ENCODE measurements around the gene B3GALT6.

The B3GALT6 gene

DNA sequence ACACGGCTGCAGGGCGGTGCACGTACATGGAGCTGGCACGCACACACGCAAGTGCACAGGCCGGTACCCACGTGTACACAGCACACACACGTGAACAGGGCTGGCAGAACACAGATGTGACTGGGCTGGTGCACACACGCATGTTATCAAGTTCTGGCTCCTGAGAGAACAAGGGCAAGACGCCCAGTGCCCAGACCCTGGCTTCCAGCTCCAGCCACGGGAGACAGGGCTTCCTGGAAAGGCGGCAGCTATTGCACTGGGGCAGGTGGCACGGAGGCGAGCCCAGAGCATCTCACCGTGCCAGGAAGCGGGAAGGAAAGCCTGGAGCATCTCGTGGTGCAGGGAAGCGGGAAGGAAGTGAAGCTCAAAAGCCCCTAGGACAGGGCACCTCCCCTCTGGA is 6.1 kb upstream of the B3GALT6 start:
- Mint-ChIP-seq H3K27ac (ENCODE audit: low read depth) (no peak overlapping the region), H3K9me3 (no peaks in the 10 kb centered on the region), H3K36me3 (ENCODE audit: insufficient read depth) (peaks cover 31% of the 10 kb centered on the region), H3K27me3 (no peaks in the 10 kb centered on the region), H3K4me1 (peaks cover 27% of the 10 kb centered on the region), H3K4me3 (no peak overlapping the region)
- no peak for DNase-seq (ENCODE audit: low spot score in 2 of 2)
- ATAC-seq (replicated peaks; ENCODE audit: extremely low read depth, poor library complexity, severe bottlenecking), result no peak

DNA sequence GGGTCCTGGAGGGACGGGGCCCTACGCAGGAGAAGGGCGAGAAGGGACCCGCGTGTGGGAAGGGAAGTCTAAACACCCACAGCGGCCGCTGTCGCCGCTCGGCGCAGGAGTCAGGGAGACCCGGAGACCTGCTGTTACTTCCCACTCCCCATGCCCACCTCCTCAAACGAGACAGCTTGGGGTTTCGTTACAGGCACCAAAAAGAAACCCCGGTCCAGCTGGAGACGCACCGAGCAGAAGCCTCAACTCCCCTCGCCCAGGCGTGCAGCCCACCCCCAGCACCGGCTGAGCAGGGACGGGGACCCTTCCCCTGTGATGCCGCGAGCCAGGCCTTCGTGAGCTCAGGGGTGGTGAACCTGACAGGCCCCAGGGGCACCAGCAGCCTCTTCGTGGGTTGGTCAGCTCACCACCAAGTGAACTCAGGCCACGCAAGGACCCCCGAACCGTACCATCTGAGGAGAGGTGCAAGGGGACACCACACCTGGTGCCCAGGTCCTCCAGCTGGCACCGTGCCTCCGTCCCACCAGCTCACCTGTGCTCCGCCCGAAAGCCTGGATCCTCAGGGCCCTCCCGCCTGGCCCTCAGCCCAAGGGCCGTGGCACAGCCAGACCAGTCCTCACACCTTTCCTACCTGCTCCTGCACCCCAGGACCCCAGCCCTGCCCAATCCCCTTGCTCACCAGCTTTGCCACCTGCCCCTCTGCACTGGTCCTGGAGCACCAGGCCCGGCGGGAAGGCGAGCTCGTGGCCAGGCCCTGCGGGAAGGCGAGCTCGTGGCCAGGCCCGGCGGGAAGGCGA is 5.3 kb upstream of the B3GALT6 start:
- ATAC-seq (replicated peaks; ENCODE audit: extremely low read depth, poor library complexity, severe bottlenecking), result no peak
- no peaks in the 10 kb centered on the region for H3K9me3 Mint-ChIP-seq
- H3K4me1 Mint-ChIP-seq, result peaks cover 30% of the 10 kb centered on the region
- no peak for DNase-seq (ENCODE audit: low spot score in 2 of 2)
- H3K36me3 Mint-ChIP-seq (ENCODE audit: insufficient read depth), result peaks cover 33% of the 10 kb centered on the region
- no peak overlapping the region for H3K27ac Mint-ChIP-seq (ENCODE audit: low read depth)
- no peaks in the 10 kb centered on the region for H3K27me3 Mint-ChIP-seq
- no peak overlapping the region for H3K4me3 Mint-ChIP-seq

DNA sequence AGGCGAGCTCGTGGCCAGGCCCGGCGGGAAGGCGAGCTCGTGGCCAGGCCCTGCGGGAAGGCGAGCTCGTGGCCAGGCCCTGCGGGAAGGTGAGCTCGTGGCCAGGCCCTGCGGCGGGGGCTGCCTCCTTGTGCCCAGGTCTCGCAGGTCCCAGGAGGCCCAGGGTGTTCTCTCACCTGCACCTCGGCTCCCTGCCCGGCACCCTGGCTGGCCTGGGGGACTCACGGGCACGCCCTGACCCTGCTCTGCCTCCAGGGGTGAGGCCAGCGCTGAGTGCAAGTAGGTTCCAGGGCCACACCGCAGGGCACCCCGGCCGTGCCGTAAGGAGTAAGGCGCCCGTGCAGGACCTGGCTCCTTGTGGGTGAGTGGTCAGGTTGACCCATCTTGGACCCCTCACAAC is 4.7 kb upstream of the B3GALT6 start:
- DNase-seq (ENCODE audit: low spot score in 2 of 2) (no peak), ATAC-seq (replicated peaks; ENCODE audit: extremely low read depth, poor library complexity, severe bottlenecking) (no peak)
- Mint-ChIP-seq H3K4me3 (no peak overlapping the region), H3K9me3 (no peaks in the 10 kb centered on the region), H3K36me3 (ENCODE audit: insufficient read depth) (peaks cover 33% of the 10 kb centered on the region), H3K27me3 (no peaks in the 10 kb centered on the region), H3K27ac (ENCODE audit: low read depth) (no peak overlapping the region), H3K4me1 (peaks cover 30% of the 10 kb centered on the region)

DNA sequence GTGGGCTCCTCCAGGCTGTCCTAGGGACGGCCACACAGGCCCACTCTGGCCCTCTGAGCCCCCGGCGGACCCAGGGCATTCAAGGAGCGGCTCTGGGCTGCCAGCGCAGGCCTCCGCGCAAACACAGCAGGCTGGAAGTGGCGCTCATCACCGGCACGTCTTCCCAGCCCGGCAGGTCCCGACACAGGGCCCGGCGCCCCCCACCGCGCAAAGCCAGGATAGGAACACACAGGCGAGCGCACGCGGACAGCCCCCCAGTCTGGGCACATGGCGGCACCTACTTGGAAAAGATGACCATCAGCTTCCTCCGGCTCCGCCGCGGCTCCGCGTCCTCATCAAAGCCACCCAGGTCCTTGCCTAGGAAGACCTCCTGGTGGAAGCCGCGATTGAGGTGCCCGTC is 3.9 kb upstream of the B3GALT6 start:
- Mint-ChIP-seq H3K4me1 (peaks cover 24% of the 10 kb centered on the region), H3K27ac (ENCODE audit: low read depth) (no peak overlapping the region), H3K4me3 (no peak overlapping the region), H3K27me3 (no peaks in the 10 kb centered on the region), H3K9me3 (no peaks in the 10 kb centered on the region), H3K36me3 (ENCODE audit: insufficient read depth) (peaks cover 25% of the 10 kb centered on the region)
- ATAC-seq (replicated peaks; ENCODE audit: extremely low read depth, poor library complexity, severe bottlenecking) (no peak), DNase-seq (ENCODE audit: low spot score in 2 of 2) (no peak)

DNA sequence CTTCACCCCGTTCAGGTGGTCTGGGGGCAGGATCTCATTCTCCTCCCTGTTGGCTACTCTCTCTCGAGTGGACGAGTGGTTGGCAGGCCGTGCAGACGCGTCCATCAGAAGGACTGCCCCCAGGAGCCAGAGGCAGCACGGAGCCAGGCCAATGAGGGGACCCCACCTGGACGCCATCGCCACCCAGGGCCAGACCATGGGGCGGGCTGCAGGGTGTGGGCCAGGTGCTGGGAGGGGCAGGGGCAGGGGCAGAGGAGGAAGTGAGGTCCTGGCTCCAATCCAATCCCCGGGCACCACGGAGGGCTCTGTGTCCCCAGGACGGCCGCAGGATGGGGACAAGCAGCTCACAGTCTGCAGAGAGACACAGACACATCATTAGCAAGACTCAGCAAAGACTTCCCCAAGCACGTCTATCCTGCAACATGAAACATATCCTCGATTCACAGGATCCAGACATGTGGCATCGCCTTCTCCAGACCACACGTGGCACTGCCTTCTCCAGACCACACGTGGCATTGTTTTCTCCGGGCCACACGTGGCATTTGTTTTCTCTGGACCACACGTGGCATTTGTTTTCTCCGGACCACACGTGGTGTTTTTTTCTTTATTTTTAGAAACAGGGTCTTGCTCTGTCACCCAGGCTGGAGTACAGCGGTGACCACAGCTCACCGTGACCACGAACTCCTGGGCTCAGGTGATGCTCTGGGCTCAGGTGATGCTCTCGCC is 3.3 kb upstream of the B3GALT6 start:
- no peak overlapping the region for H3K4me3 Mint-ChIP-seq
- peaks cover 22% of the 10 kb centered on the region for H3K36me3 Mint-ChIP-seq (ENCODE audit: insufficient read depth)
- peaks cover 27% of the 10 kb centered on the region for H3K4me1 Mint-ChIP-seq
- no peak for ATAC-seq (replicated peaks; ENCODE audit: extremely low read depth, poor library complexity, severe bottlenecking)
- H3K9me3 Mint-ChIP-seq, result no peaks in the 10 kb centered on the region
- no peaks in the 10 kb centered on the region for H3K27me3 Mint-ChIP-seq
- no peak overlapping the region for H3K27ac Mint-ChIP-seq (ENCODE audit: low read depth)
- no peak for DNase-seq (ENCODE audit: low spot score in 2 of 2)

DNA sequence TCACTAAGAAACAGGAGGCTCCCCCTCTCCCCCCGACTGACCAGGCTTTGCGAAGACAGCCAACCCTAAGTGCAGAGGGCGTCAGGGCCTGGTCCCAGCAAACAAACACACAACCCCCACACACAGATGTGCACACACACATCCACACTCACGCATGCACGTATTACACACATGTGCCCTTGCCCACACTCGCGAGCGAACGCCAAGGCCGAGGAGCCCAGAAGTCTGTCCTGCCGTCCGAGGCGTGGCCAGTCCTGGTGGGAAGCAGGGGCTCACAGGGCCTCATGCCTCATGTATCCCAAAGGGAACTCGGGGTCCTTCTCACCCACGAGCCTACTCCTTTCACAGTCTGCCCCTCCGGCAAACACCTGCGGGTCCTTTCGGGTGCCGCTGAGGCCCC is 2.3 kb upstream of the B3GALT6 start:
- no peak for ATAC-seq (replicated peaks; ENCODE audit: extremely low read depth, poor library complexity, severe bottlenecking)
- Mint-ChIP-seq H3K9me3 (no peaks in the 10 kb centered on the region), H3K36me3 (ENCODE audit: insufficient read depth) (peaks cover 19% of the 10 kb centered on the region), H3K27ac (ENCODE audit: low read depth) (no peak overlapping the region), H3K4me1 (peaks cover 37% of the 10 kb centered on the region), H3K27me3 (no peaks in the 10 kb centered on the region), H3K4me3 (peak overlapping the region; percentile 39)
- DNase-seq (ENCODE audit: low spot score in 2 of 2), result no peak

DNA sequence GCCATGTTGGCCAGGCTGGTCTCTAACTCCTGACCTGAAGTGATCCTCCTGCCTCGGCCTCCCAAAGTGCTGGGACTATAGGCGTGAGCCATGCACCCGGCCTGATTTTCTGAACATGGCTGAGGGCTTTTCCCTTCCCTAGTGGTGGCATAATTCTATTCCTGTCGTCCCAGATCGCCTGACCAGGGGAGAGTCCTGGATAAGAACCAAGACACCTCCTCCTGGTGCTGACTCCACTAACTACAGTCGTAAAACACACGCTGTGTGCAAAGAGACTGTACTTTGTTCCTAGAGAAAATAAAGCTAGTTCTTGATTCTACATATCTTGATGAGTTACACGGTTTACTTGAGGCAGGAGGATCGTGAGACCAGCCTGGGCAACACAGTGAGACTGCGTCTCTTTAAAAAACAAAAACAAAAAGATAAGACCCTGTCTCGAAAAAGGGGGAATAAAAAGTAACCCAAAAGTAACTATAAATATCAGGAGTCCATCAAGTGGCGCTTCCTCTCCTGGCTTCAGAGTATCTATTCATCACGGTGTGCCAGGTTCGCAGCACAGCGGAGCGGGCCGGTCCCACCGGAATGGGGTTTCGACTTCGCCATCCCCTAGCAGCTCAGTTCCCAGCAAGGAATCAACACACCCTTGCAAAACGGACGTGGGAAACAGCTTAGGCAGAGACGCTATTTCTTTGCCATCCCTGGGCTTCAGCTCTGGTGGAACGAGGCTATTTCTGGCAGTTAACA is 1.2 kb upstream of the B3GALT6 start:
- no peaks in the 10 kb centered on the region for H3K27me3 Mint-ChIP-seq
- H3K4me3 Mint-ChIP-seq, result peak overlapping the region; percentile 87
- no peaks in the 10 kb centered on the region for H3K9me3 Mint-ChIP-seq
- H3K4me1 Mint-ChIP-seq, result peaks cover 32% of the 10 kb centered on the region
- H3K36me3 Mint-ChIP-seq (ENCODE audit: insufficient read depth), result peaks cover 16% of the 10 kb centered on the region
- ATAC-seq (replicated peaks; ENCODE audit: extremely low read depth, poor library complexity, severe bottlenecking), result no peak
- DNase-seq (ENCODE audit: low spot score in 2 of 2), result no peak
- peak overlapping the region; percentile 76 for H3K27ac Mint-ChIP-seq (ENCODE audit: low read depth)

DNA sequence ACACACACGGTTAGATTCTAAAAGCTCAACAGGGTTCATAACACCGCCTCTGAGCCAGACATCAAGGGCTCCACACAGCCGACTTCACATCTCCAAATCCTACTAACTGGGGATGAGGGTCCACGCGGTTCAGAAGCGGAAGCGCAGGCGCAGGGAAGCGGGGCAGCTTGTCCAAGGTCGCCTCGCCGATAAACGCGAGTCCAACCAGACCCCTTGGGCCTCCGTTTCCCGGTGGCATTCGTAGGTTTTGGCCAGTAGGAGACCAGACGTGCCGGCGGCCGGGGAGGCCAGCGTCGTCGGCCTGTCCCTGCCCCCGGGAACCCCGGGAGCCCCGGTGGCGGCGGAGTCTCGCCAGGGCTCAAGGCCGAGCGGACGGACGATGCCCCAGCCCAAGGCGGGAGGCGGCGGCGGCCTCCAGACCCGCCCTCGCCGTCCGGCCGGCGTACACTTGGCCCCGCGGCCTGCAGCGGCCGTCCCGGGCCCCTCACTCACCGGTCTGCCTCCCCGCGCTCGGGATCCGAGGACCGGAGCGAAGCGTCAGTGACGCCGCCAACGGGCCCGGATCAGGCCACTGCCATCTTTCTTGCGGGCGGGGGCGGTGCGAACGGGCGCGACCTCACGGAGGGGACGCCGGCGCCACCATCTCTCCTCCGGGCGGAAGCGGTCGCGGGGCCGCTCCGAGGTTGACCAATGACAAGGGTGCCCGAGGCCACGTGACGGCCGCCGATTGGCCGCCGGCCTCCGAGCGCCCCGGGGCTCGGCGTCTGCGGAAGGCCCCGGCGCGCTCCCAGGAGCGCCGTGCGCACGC is 433 bp upstream of the B3GALT6 start, which contains the start of gene SDF4:
Gene SDF4 (minus strand): TSS at position 602 of the 808 bp plus-strand sequence. CDS start 3,229 bp downstream, outside the sequence.
- Mint-ChIP-seq H3K4me3 (peak within 1 kb of the TSS; percentile 87), H3K36me3 (ENCODE audit: insufficient read depth) (peaks cover 13% of the 10 kb centered on the region), H3K27me3 (no peaks in the 10 kb centered on the region), H3K27ac (ENCODE audit: low read depth) (peak within 1 kb of the TSS; percentile 76), H3K9me3 (no peaks in the 10 kb centered on the region), H3K4me1 (peaks cover 31% of the 10 kb centered on the region)
- peak; percentile 98 for ATAC-seq (replicated peaks; ENCODE audit: extremely low read depth, poor library complexity, severe bottlenecking)
- peak; percentile 90 to 93 for DNase-seq (ENCODE audit: low spot score in 2 of 2)

DNA sequence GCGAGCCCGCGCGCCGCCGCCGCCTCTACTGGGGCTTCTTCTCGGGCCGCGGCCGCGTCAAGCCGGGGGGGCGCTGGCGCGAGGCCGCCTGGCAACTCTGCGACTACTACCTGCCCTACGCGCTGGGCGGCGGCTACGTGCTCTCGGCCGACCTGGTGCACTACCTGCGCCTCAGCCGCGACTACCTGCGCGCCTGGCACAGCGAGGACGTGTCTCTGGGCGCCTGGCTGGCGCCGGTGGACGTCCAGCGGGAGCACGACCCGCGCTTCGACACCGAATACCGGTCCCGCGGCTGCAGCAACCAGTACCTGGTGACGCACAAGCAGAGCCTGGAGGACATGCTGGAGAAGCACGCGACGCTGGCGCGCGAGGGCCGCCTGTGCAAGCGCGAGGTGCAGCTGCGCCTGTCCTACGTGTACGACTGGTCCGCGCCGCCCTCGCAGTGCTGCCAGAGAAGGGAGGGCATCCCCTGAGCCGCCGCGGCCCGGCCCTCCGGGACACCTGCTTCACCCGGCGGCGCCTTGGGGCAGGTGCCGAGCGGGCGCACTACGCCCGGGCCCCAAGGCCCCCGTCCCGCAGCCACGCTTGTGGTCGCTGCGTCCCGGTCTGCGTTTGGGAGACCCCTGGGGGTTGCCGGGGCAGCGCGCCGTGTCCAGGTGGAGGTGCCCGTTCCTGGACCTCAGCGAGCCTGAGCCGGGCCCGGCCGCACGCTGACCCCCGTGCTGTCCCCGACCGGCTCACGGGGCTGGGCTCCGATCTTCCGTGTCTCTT is 944 bp downstream of the B3GALT6 start:
- Mint-ChIP-seq H3K4me3 (peak overlapping the region; percentile 72), H3K9me3 (no peaks in the 10 kb centered on the region), H3K36me3 (ENCODE audit: insufficient read depth) (peaks cover 11% of the 10 kb centered on the region), H3K27me3 (no peaks in the 10 kb centered on the region), H3K4me1 (peaks cover 31% of the 10 kb centered on the region), H3K27ac (ENCODE audit: low read depth) (peak overlapping the region; percentile 32)
- no peak for DNase-seq (ENCODE audit: low spot score in 2 of 2)
- ATAC-seq (replicated peaks; ENCODE audit: extremely low read depth, poor library complexity, severe bottlenecking), result no peak

DNA sequence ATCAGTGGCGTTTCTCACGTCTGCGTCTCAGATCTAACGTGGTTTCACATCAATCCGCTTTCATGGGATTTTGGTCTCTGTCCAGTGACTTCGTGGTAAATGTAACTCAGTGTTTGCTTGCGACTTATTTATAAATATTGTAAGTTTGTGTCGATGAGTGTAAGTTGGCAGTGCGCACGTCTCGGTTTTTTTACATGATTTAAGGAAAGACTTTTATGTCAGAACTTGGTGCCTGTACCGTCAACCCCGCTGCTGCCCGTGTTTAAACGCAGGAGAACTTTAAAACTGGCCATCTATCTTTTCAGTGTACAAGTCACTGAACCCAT is 1.5 kb downstream of the B3GALT6 start:
- Mint-ChIP-seq H3K27ac (ENCODE audit: low read depth) (peak overlapping the region; percentile 32), H3K27me3 (no peaks in the 10 kb centered on the region), H3K36me3 (ENCODE audit: insufficient read depth) (peaks cover 8% of the 10 kb centered on the region), H3K9me3 (no peaks in the 10 kb centered on the region), H3K4me1 (peaks cover 31% of the 10 kb centered on the region), H3K4me3 (peak overlapping the region; percentile 72)
- ATAC-seq (replicated peaks; ENCODE audit: extremely low read depth, poor library complexity, severe bottlenecking), result no peak
- no peak for DNase-seq (ENCODE audit: low spot score in 2 of 2)

DNA sequence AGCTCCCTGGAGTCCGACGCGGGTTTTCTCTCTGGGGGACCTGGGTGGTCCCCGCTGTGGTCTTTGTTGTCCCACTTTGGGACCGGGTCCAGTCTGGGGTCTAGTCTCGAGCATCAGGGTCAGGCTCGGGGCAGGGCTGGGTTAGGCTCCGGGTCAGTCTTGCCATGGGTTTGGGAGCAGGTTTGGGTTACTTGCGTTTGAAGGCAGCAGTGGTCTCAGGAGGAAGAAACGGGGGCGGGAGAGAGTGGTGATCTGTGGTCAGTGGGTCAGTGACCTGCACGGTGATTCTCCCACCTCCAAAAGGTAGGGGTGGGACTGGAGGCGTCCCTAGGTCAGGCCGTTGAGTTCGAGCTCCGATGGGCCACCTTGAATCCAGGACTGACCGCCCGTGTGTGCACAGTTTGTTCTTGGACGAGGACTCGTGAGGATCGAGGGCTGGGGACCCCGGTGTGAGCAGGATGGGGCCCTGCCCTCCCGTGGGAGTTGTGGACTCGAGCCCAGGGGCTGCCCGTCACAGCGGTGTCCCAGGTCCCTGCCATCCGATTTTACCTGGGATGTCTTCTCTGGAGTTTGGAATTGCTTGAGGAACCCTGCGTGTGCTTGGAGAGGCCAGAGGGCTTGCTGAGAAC is 2.3 kb downstream of the B3GALT6 start:
- peaks cover 8% of the 10 kb centered on the region for H3K36me3 Mint-ChIP-seq (ENCODE audit: insufficient read depth)
- DNase-seq (ENCODE audit: low spot score in 2 of 2) (no peak), ATAC-seq (replicated peaks; ENCODE audit: extremely low read depth, poor library complexity, severe bottlenecking) (no peak)
- H3K27ac Mint-ChIP-seq (ENCODE audit: low read depth), result peak overlapping the region; percentile 32
- peak overlapping the region; percentile 72 for H3K4me3 Mint-ChIP-seq
- H3K27me3 Mint-ChIP-seq, result no peaks in the 10 kb centered on the region
- H3K4me1 Mint-ChIP-seq, result peaks cover 30% of the 10 kb centered on the region
- no peaks in the 10 kb centered on the region for H3K9me3 Mint-ChIP-seq

Measured in central memory CD8-positive, alpha-beta T cell (primary cell).